HL-60 (cell line): Measurements from ENCODE around the gene PRDM10.
A peak's percentile ranks its signal among the peaks of the same experiment; 100 is the strongest.

ENCODE experiments used
- DNase-seq, 2 experiments: peaks; one replicate each; pipeline ENCODE4 v3.0.0-alpha.2; 2010 to 2020; ENCODE audit warnings: low read depth in 1 of 2, low spot score in 1 of 2
- H3K27ac ChIP-seq: fragments of 250-450 bp; sonication (Bioruptor Pico); replicated peaks from 2 replicates; pipeline ENCODE4 v1.5.1; 2020; ENCODE audit warnings: mild to moderate bottlenecking, moderate library complexity
- H3K27me3 ChIP-seq: fragments of 250-450 bp; sonication (Bioruptor Pico); 2 replicates; pipeline ENCODE4 v1.5.1; 2021; ENCODE audit warnings: mild to moderate bottlenecking, moderate library complexity; ENCODE audit not compliant: insufficient read depth, poor library complexity, severe bottlenecking
- H3K4me3 ChIP-seq: replicated peaks from 2 replicates; pipeline ENCODE4 v1.5.1; 2011; ENCODE audit warnings: mild to moderate bottlenecking, control low read depth, low read length; ENCODE audit not compliant: insufficient read depth
- CTCF ChIP-seq: IDR thresholded peaks from one replicate; pipeline ENCODE4 v1.5.1; 2011; ENCODE audit warnings: low read length, control low read depth, inconsistent platforms; ENCODE audit not compliant: insufficient read depth
- GABPA ChIP-seq: IDR thresholded peaks from 2 replicates; pipeline ENCODE4 v1.6.1; 2012; ENCODE audit warnings: low read depth
- POLR2AphosphoS5 ChIP-seq: IDR thresholded peaks from 2 replicates; pipeline ENCODE4 v1.6.1; 2012; ENCODE audit warnings: low read depth
- REST ChIP-seq: IDR thresholded peaks from 2 replicates; pipeline ENCODE4 v1.6.1; 2012; ENCODE audit warnings: low read depth; ENCODE audit not compliant: insufficient replicate concordance
- SPI1 ChIP-seq: IDR thresholded peaks from 2 replicates; pipeline ENCODE4 v1.6.1; 2012; ENCODE audit warnings: low read depth, mild to moderate bottlenecking, borderline replicate concordance

PRDM10 gene

GRCh38 chr11:130008326-130008725 lies 5.7 kb upstream of the PRDM10 start:
- Histone ChIP-seq H3K27me3 (no peaks in the 10 kb centered on the region), H3K4me3 (no peak overlapping the region), H3K27ac (no peak overlapping the region)
- DNase-seq: no peak
- TF ChIP-seq POLR2AphosphoS5 (no peak), REST (no peak), GABPA (no peak), CTCF (no peak), SPI1 (no peak)

GRCh38 chr11:130006929-130007328 lies 4.3 kb upstream of the PRDM10 start:
- no peaks in the 10 kb centered on the region for H3K27me3 ChIP-seq
- no peak for TF ChIP-seq GABPA
- TF ChIP-seq CTCF: no peak
- TF ChIP-seq REST: no peak
- TF ChIP-seq POLR2AphosphoS5: no peak

GRCh38 chr11:130003717-130004001 lies 1.0 kb upstream of the PRDM10 start:
- no peak for DNase-seq
- H3K27ac ChIP-seq: peak overlapping the region; percentile 100
- TF ChIP-seq CTCF (no peak), SPI1 (no peak), REST (no peak), POLR2AphosphoS5 (no peak), GABPA (no peak)
- no peaks in the 10 kb centered on the region for H3K27me3 ChIP-seq
- H3K4me3 ChIP-seq: peak overlapping the region; percentile 47

More at GRCh38 chr11:130006929-130007328, 4.3 kb upstream of the PRDM10 start:
- H3K4me3 ChIP-seq: no peak overlapping the region
- H3K27ac ChIP-seq: no peak overlapping the region
- DNase-seq: no peak
